Measurements from ENCODE around the gene DNAJA2. TPM values are rescaled to one million over a fixed set of nuclear protein-coding genes. Genes with fewer than 3 reads are reported as not detected.

The DNAJA2 gene
- total and polyA plus RNA-seq, 4 donors: 24.9 to 56.5 (median 35.6) TPM

- Histone ChIP-seq H3K27ac (ENCODE audit: low read depth in 1 of 2, low read length in 1 of 2) (no peak overlapping the region), H3K27me3 (ENCODE audit: control insufficient read depth in 3 of 3, insufficient read depth in 3 of 3, low read length in 2 of 3) (no peaks in the 10 kb centered on the region), H3K4me3 (no peak overlapping the region), H3K9me3 (ENCODE audit: control insufficient read depth in 4 of 4, insufficient read depth in 3 of 4, low read length in 3 of 4) (no peaks in the 10 kb centered on the region), H3K36me3 (ENCODE audit: control insufficient read depth in 4 of 4, insufficient read depth in 4 of 4, low read length in 4 of 4) (peaks cover 0 to 11% (median 4%) of the 10 kb centered on the region in 4 donors), H3K9ac (ENCODE audit: insufficient read depth in 1 of 2, low read length in 2 of 2) (no peak overlapping the region), H3K4me1 (ENCODE audit: control insufficient read depth in 5 of 5, insufficient read depth in 5 of 5, low read length in 5 of 5) (peaks cover 0 to 12% (median 2%) of the 10 kb centered on the region in 5 donors)
- DNase-seq (no peak), ATAC-seq (ENCODE audit: insufficient read depth, low FRiP score) (no peak)
- WGBS, 2 donors: 98% methylated on average over 3 of the region's 3 CpGs
- no peak for TF ChIP-seq CTCF (IDR thresholded peaks at IDR 0.05; ENCODE audit: control extremely low read depth, extremely low read depth)
Measured at GRCh38 chr16:46916980-46917379, 56.5 kb downstream of the DNAJA2 start.

DNA sequence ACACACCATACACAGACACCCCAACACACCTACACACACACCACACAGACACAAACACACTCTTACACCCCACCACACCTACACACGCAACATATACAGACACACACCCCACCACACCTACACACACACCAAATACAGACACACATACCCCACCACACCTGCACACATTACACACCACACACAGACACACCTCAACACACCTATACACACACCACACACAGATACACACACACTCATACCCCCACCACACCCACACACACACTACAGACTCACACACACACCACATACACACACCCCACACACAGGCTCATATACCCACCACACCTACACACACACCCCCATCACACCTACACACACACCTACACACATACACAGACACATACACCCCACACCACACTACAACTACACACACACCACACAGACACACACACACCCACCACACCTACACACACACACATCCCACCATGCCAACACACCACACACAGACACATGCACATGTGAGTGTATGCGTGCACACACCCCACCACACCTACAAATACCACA is 57.9 kb downstream of the DNAJA2 start:
- WGBS, 2 donors: 98 to 100% methylated on average over 2 of the region's 2 CpGs
- no peak overlapping the region for H3K27ac ChIP-seq (ENCODE audit: low read depth in 1 of 2, low read length in 1 of 2)
- H3K36me3 ChIP-seq (ENCODE audit: control insufficient read depth in 4 of 4, insufficient read depth in 4 of 4, low read length in 4 of 4): peaks cover 2 to 11% (median 4%) of the 10 kb centered on the region in 4 donors

DNA sequence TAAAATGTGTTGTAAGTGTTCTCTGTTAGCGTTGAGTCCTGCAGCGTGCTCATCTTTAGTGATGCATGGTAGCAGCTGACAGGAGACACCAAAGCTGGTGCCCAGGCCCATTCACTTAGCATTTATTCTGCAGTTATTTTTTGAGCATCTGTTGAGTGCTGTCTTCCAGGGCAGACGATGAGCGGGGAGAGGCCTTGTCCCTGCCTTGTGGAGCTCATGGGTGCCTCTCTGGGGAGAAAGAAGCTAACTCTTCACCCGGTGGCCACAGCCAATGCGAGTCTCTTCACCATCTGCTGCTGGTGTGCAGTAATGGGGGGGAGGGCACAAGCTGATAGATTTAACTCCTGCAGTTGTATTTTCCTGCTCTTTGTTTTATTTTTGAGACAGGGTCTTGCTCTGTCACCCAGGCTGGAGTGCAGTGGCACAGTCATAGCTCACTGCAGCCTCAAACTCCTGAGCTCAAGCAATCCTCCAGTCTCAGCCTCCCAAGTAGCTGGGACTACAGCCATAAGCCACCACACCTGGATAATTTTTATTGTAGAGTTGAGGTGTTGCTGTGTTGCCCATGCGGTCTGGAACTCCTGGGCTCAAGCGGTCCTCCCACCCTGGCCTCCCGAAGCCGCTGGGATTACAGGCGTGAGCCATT is 58.8 kb downstream of the DNAJA2 start:
- no peak for TF ChIP-seq CTCF (IDR thresholded peaks at IDR 0.05; ENCODE audit: control extremely low read depth, extremely low read depth)
- H3K9me3 ChIP-seq (ENCODE audit: control insufficient read depth in 4 of 4, insufficient read depth in 3 of 4, low read length in 3 of 4): no peaks in the 10 kb centered on the region
- H3K4me3 ChIP-seq: no peak overlapping the region
- no peak for DNase-seq
- no peak for ATAC-seq (ENCODE audit: insufficient read depth, low FRiP score)
- 94 to 96% methylated on average over 11 of the region's 11 CpGs for WGBS, 2 donors
- H3K27ac ChIP-seq (ENCODE audit: low read depth in 1 of 2, low read length in 1 of 2): no peak overlapping the region
- H3K27me3 ChIP-seq (ENCODE audit: control insufficient read depth in 3 of 3, insufficient read depth in 3 of 3, low read length in 2 of 3): no peaks in the 10 kb centered on the region
- H3K36me3 ChIP-seq (ENCODE audit: control insufficient read depth in 4 of 4, insufficient read depth in 4 of 4, low read length in 4 of 4): peaks cover 2 to 11% (median 4%) of the 10 kb centered on the region in 4 donors
- no peak overlapping the region for H3K9ac ChIP-seq (ENCODE audit: insufficient read depth in 1 of 2, low read length in 2 of 2)
- peaks cover 0 to 12% (median 0%) of the 10 kb centered on the region in 5 donors for H3K4me1 ChIP-seq (ENCODE audit: control insufficient read depth in 5 of 5, insufficient read depth in 5 of 5, low read length in 5 of 5)

More for the DNA sequence above, 57.9 kb downstream of the DNAJA2 start:
- H3K9ac ChIP-seq (ENCODE audit: insufficient read depth in 1 of 2, low read length in 2 of 2): no peak overlapping the region
- ATAC-seq (ENCODE audit: insufficient read depth, low FRiP score) (no peak), DNase-seq (no peak)
- no peaks in the 10 kb centered on the region for H3K27me3 ChIP-seq (ENCODE audit: control insufficient read depth in 3 of 3, insufficient read depth in 3 of 3, low read length in 2 of 3)
- H3K4me1 ChIP-seq (ENCODE audit: control insufficient read depth in 5 of 5, insufficient read depth in 5 of 5, low read length in 5 of 5): peaks cover 0 to 12% (median 2%) of the 10 kb centered on the region in 5 donors
- no peak for TF ChIP-seq CTCF (IDR thresholded peaks at IDR 0.05; ENCODE audit: control extremely low read depth, extremely low read depth)
- H3K4me3 ChIP-seq: no peak overlapping the region
- H3K9me3 ChIP-seq (ENCODE audit: control insufficient read depth in 4 of 4, insufficient read depth in 3 of 4, low read length in 3 of 4): no peaks in the 10 kb centered on the region
